Osteoblast (primary cell): ENCODE measurements around the gene CCZ1. TPM values are rescaled to one million over a fixed set of nuclear protein-coding genes. Genes with fewer than 3 reads are reported as not detected.
"Not testable (repeated sequence)": the region's sequence is repeated elsewhere in the genome, so short reads cannot be mapped to it uniquely, and the experiment has no call there.

Source experiments
- DNase-seq: peaks from one replicate; pipeline ENCODE4 v3.0.0; 2011; ENCODE audit warnings: low spot score, mixed read lengths; ENCODE audit not compliant: insufficient read length; ENCODE audit errors: missing footprints
- H2AFZ ChIP-seq: 2 replicates; pipeline ENCODE4 v1.6.0; 2011; ENCODE audit warnings: mild to moderate bottlenecking, low read length
- H3K27ac ChIP-seq: 2 replicates; pipeline ENCODE4 v1.5.1; 2011; ENCODE audit warnings: mild to moderate bottlenecking, low read depth, low read length, moderate library complexity
- H3K27me3 ChIP-seq: 2 replicates; pipeline ENCODE4 v1.6.0; 2012; ENCODE audit warnings: mild to moderate bottlenecking, control low read depth, inconsistent platforms, low read length, moderate library complexity; ENCODE audit not compliant: insufficient read depth
- H3K36me3 ChIP-seq: 2 replicates; pipeline ENCODE4 v1.5.1; 2011; ENCODE audit warnings: mild to moderate bottlenecking, low read length, control low read depth, moderate library complexity; ENCODE audit not compliant: insufficient read depth
- H3K4me1 ChIP-seq: 2 replicates; pipeline ENCODE4 v1.5.1; 2011; ENCODE audit warnings: mild to moderate bottlenecking, low read length, control low read depth, moderate library complexity; ENCODE audit not compliant: insufficient read depth
- H3K4me2 ChIP-seq: 2 replicates; pipeline ENCODE4 v1.6.0; 2011; ENCODE audit warnings: mild to moderate bottlenecking, low read length; ENCODE audit not compliant: insufficient read depth
- H3K4me3 ChIP-seq: fragments of 200-600 bp; sonication (generic); 3 replicates; pipeline ENCODE4 v1.5.1; 2012; ENCODE audit warnings: mild to moderate bottlenecking, low read length, inconsistent platforms; ENCODE audit not compliant: insufficient read depth
- H3K79me2 ChIP-seq: 2 replicates; pipeline ENCODE4 v1.6.0; 2012; ENCODE audit warnings: mild to moderate bottlenecking, low read length, control low read depth, inconsistent platforms; ENCODE audit not compliant: insufficient read depth
- H3K9me3 ChIP-seq: 2 replicates; pipeline ENCODE4 v1.5.1; 2011; ENCODE audit warnings: low read depth, low read length, control low read depth
- H4K20me1 ChIP-seq: 2 replicates; pipeline ENCODE4 v1.6.0; 2012; ENCODE audit warnings: mild to moderate bottlenecking, low read length, control low read depth; ENCODE audit not compliant: insufficient read depth
- total RNA-seq: library from RNA; depleted of rRNA; stranded (reverse); fragments of >200 nt; gene quantifications from 2 replicates; pipeline ENCODE4 v1.2.3, GENCODE V29; 2012
- TF ChIP-seq, protein P1 (sequence below): IDR thresholded peaks from 2 replicates; pipeline ENCODE4 v1.5.1; 2011; ENCODE audit warnings: mild to moderate bottlenecking, low read depth, low read length, moderate library complexity; ENCODE audit errors: extremely low read depth

CCZ1 gene
- total RNA-seq = 52.8 and 76.6 TPM in 2 replicates

GRCh38 chr7:5898480-5899224 is at the start of gene CCZ1:
Gene CCZ1, plus strand, starts transcription at chr7:5898733. Its CDS starts 67 bp downstream, at chr7:5898800.
- peak within 1 kb of the TSS; percentile 63 for H3K4me3 ChIP-seq
- peak within 1 kb of the TSS; percentile 51 for H2AFZ ChIP-seq
- H4K20me1 ChIP-seq, H3K4me1 ChIP-seq, H3K27ac ChIP-seq, H3K79me2 ChIP-seq, H3K27me3 ChIP-seq, H3K9me3 ChIP-seq, H3K36me3 ChIP-seq: not testable (repeated sequence)
- H3K4me2 ChIP-seq = peak within 1 kb of the TSS; percentile 43
- peak; percentile 58 for DNase-seq

DNA sequence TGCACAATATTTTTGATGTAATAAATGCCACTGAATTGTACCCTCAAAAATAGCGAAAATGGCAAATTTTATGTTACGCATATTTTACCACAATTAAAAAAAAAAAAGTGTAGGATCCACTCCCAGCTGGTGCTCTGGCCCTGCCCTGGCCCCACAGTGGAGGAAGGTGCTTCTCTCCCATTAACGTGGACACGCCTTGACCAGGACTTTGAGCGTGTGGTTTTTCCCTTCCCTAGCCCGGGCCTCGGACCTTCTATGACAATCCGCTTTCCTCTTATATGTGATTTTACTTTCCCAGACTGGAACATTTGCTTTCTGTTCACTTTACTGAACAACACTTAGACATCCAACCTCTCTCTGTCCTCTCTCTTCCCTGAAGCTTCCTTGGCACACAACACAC is 47.6 kb upstream of the CCZ1 start:
- Histone ChIP-seq H3K79me2 (no peaks in the 10 kb centered on the region), H3K36me3 (no peaks in the 10 kb centered on the region), H3K4me2 (no peak overlapping the region), H3K27me3 (no peaks in the 10 kb centered on the region), H3K4me1 (no peaks in the 10 kb centered on the region), H3K9me3 (no peaks in the 10 kb centered on the region), H2AFZ (no peak overlapping the region), H4K20me1 (no peaks in the 10 kb centered on the region), H3K4me3 (no peak overlapping the region), H3K27ac (no peak overlapping the region)
- TF ChIP-seq, protein P1, sequence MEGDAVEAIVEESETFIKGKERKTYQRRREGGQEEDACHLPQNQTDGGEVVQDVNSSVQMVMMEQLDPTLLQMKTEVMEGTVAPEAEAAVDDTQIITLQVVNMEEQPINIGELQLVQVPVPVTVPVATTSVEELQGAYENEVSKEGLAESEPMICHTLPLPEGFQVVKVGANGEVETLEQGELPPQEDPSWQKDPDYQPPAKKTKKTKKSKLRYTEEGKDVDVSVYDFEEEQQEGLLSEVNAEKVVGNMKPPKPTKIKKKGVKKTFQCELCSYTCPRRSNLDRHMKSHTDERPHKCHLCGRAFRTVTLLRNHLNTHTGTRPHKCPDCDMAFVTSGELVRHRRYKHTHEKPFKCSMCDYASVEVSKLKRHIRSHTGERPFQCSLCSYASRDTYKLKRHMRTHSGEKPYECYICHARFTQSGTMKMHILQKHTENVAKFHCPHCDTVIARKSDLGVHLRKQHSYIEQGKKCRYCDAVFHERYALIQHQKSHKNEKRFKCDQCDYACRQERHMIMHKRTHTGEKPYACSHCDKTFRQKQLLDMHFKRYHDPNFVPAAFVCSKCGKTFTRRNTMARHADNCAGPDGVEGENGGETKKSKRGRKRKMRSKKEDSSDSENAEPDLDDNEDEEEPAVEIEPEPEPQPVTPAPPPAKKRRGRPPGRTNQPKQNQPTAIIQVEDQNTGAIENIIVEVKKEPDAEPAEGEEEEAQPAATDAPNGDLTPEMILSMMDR = no peak
- DNase-seq = no peak

DNA sequence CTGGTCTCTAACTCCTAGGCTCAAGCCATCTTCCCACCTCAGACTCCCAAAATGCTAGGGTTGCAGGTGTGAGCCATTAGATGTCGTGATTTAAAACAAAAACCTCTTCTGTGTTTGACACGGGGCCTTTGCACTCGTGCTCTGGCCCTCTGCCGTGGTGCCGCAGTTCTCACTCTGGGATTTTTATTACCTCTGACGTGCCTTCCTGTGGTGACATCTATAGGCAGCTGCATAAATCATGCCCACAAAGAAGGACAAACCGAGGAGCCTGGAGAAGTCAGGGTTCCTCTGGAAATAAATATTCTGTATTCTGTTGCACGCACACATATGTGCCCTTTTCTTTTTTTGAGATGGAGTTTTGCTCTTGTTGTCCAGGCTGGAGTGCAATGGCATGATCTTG is 43.8 kb upstream of the CCZ1 start:
- no peak overlapping the region for H3K27ac ChIP-seq
- no peaks in the 10 kb centered on the region for H3K4me1 ChIP-seq
- DNase-seq = no peak
- no peak overlapping the region for H3K4me2 ChIP-seq
- no peaks in the 10 kb centered on the region for H4K20me1 ChIP-seq
- H3K9me3 ChIP-seq = no peaks in the 10 kb centered on the region
- no peak overlapping the region for H3K4me3 ChIP-seq
- no peaks in the 10 kb centered on the region for H3K27me3 ChIP-seq
- H2AFZ ChIP-seq = no peak overlapping the region
- TF ChIP-seq, protein P1 = no peak
- H3K79me2 ChIP-seq = no peaks in the 10 kb centered on the region
- no peaks in the 10 kb centered on the region for H3K36me3 ChIP-seq

GRCh38 chr7:5857041-5857575 is 41.4 kb upstream of the CCZ1 start:
- H4K20me1 ChIP-seq, H3K9me3 ChIP-seq, H3K79me2 ChIP-seq, H3K4me1 ChIP-seq, H2AFZ ChIP-seq, H3K27me3 ChIP-seq, H3K4me2 ChIP-seq, DNase-seq, H3K4me3 ChIP-seq, H3K27ac ChIP-seq, H3K36me3 ChIP-seq: not testable (repeated sequence)

GRCh38 chr7:5858494-5858893 is 40.0 kb upstream of the CCZ1 start:
- not testable (repeated sequence) for H3K4me3 ChIP-seq, H3K4me2 ChIP-seq, H3K4me1 ChIP-seq, H2AFZ ChIP-seq, H3K9me3 ChIP-seq, H3K27me3 ChIP-seq, H3K36me3 ChIP-seq, H3K79me2 ChIP-seq, H3K27ac ChIP-seq, H4K20me1 ChIP-seq, DNase-seq

GRCh38 chr7:5861281-5861680 is 37.3 kb upstream of the CCZ1 start:
- not testable (repeated sequence) for DNase-seq, H3K4me2 ChIP-seq, H3K79me2 ChIP-seq, H3K27ac ChIP-seq, H3K27me3 ChIP-seq, H3K9me3 ChIP-seq, H2AFZ ChIP-seq, H3K36me3 ChIP-seq, H3K4me3 ChIP-seq, H3K4me1 ChIP-seq, H4K20me1 ChIP-seq

DNA sequence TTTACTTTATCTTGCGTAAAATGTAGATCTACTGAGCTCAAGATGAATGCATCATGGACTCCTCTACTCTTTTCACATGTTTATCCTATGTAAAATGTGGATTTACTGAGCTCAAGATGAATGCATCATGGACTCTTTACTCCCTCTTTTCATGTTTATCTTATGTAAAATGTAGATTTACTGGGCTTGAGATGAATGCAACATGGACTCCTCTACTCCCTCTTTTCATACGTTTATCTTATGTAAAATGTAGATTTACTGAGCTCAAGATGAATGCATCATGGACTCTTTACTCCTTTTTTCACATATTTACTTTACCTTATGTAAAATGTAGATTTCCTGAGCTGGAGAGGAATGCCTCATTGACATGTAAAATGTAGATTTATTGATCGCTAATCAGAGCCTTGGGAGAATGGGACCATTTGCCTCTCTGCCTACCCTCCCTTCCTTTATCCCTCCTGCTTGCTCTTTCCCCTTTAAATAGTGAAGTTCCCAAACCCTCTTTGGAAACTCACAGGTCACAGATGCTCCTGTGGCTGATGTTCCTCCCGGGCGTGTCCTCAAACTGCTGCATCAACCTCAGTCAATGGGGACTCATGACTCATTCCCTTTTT is 35.7 kb upstream of the CCZ1 start:
- not testable (repeated sequence) for H3K36me3 ChIP-seq, DNase-seq, H3K4me2 ChIP-seq, H3K4me3 ChIP-seq, H4K20me1 ChIP-seq, H3K27me3 ChIP-seq, H3K4me1 ChIP-seq, H3K9me3 ChIP-seq, H3K79me2 ChIP-seq, H3K27ac ChIP-seq, H2AFZ ChIP-seq
